Body of pancreas (tissue), 4 donors: ENCODE data around the gene HNRNPU. TPM values are rescaled to one million over a fixed set of nuclear protein-coding genes. Genes with fewer than 3 reads are reported as not detected.

Experiments
- ATAC-seq: fragments of 150-250 bp; one replicate; pipeline ENCODE4 v1.9.1; 2016
- DNase-seq, 4 donors: peaks; one replicate each; pipeline ENCODE4 v3.0.0-alpha.2; 2019
- H3K27ac ChIP-seq, 4 donors: fragments of 200-600 bp; sonication (generic); 1 replicate in 3 of 4; 2 replicates in 1 of 4; pipeline versions ENCODE4 v1.5.1 to v1.6.1; 2016 to 2019; ENCODE audit warnings: mild to moderate bottlenecking in 1 of 4, mixed read lengths in 1 of 4, moderate library complexity in 1 of 4
- H3K27me3 ChIP-seq, 2 donors: fragments of 200-600 bp; sonication (generic); one replicate each; pipeline ENCODE4 v1.6.0; 2016; ENCODE audit warnings: mild to moderate bottlenecking in 1 of 2
- H3K36me3 ChIP-seq, 2 donors: fragments of 200-600 bp; sonication (generic); replicated peaks in 1 of 2; 2 replicates each; pipeline ENCODE4 v1.5.1; 2016; ENCODE audit warnings: low read depth in 2 of 2; ENCODE audit not compliant: insufficient read depth in 1 of 2
- H3K4me1 ChIP-seq: fragments of 200-600 bp; sonication (generic); one replicate; pipeline ENCODE4 v1.6.0; 2016
- H3K4me3 ChIP-seq, 2 donors: fragments of 200-600 bp; sonication (generic); 1 replicate in 1 of 2; 2 replicates in 1 of 2; pipeline ENCODE4 v1.5.1; 2016 to 2019
- H3K9me3 ChIP-seq, 3 donors: fragments of 200-600 bp; sonication (generic); 1 replicate in 2 of 3; 2 replicates in 1 of 3; pipeline ENCODE4 v1.5.1; 2016
- CTCF ChIP-seq, 7 experiments: fragments of 450-650 bp in 4 of 7; fragments of 200-600 bp in 3 of 7; sonication (generic) in 3 of 7; IDR thresholded peaks; one replicate each; pipeline ENCODE4 v1.5.1; 2016 to 2019; ENCODE audit warnings: antibody characterized with exemption in 7 of 7
- POLR2A ChIP-seq, 3 donors: fragments of 450-650 bp; IDR thresholded peaks; one replicate each; pipeline ENCODE4 v1.6.1; 2016; ENCODE audit warnings: antibody characterized with exemption in 3 of 3, mild to moderate bottlenecking in 2 of 3
- WGBS, 2 donors: methylation state at CpG; one replicate each; pipeline ENCODE4 v1.1.5; 2017; 5-methylcytosine and 5-hydroxymethylcytosine counted together
- intact Hi-C: fragments of 100-400 bp; cut with DNase I; formaldehyde crosslinking; loops from one replicate; pipeline ENCODE4 v1.15.1; 2023
- total RNA-seq, 2 donors: library from RNA; depleted of rRNA; stranded (reverse); fragments of >200 nt; gene quantifications; one replicate each; pipeline ENCODE4 v1.1.0, GENCODE V29; 2016

The HNRNPU gene
- total RNA-seq: 100 to 1,000 TPM; 201 to 294 TPM

- Histone ChIP-seq H3K4me3 (peak within 1 kb of the TSS; percentile 98 to 99), H3K4me1 (peaks cover 37% of the 10 kb centered on the region), H3K27me3 (no peaks in the 10 kb centered on the region), H3K27ac (peak within 1 kb of the TSS; percentile 97 to 100 (median 100)), H3K36me3 (peaks cover 0 to 6% of the 10 kb centered on the region in 2 donors), H3K9me3 (no peaks in the 10 kb centered on the region)
- TF ChIP-seq POLR2A (IDR thresholded peaks at IDR 0.05) (peak; percentile 98 to 99 (median 98)), CTCF (IDR thresholded peaks at IDR 0.05) (peak in 6 of 7 experiments; percentile 18 to 58 (median 44))
- DNase-seq: peak; percentile 97 to 99 (median 98)
- intact Hi-C loops: no loop called here
- WGBS, 2 donors: 0 to 1% methylated on average over 42 to 64 of the region's 71 CpGs
- peak; percentile 85 for ATAC-seq
Measured at GRCh38 chr1:244864253-244865027, at the start of gene HNRNPU. Gene HNRNPU, minus strand, starts transcription at chr1:244864543. Its CDS starts 236 bp downstream, at chr1:244864307.

GRCh38 chr1:244913806-244914205, 49.5 kb upstream of the HNRNPU start:
- DNase-seq: no peak
- 87 to 90% methylated on average over 14 to 15 of the region's 15 CpGs for WGBS, 2 donors
- no peaks in the 10 kb centered on the region for H3K27me3 ChIP-seq
- H3K9me3 ChIP-seq: no peaks in the 10 kb centered on the region
- no peak for ATAC-seq
- TF ChIP-seq CTCF (IDR thresholded peaks at IDR 0.05): no peak
- no peak for TF ChIP-seq POLR2A (IDR thresholded peaks at IDR 0.05)
- no peaks in the 10 kb centered on the region for H3K36me3 ChIP-seq
- no peak overlapping the region for H3K4me3 ChIP-seq
- no peaks in the 10 kb centered on the region for H3K4me1 ChIP-seq
- intact Hi-C loops: no loop called here
- no peak overlapping the region for H3K27ac ChIP-seq

GRCh38 chr1:244904119-244904518, 39.8 kb upstream of the HNRNPU start:
- Histone ChIP-seq H3K36me3 (no peaks in the 10 kb centered on the region), H3K27me3 (no peaks in the 10 kb centered on the region), H3K4me1 (no peaks in the 10 kb centered on the region), H3K4me3 (no peak overlapping the region), H3K27ac (no peak overlapping the region), H3K9me3 (no peaks in the 10 kb centered on the region)
- DNase-seq: no peak
- intact Hi-C loops: no loop called here
- TF ChIP-seq CTCF (IDR thresholded peaks at IDR 0.05) (no peak), POLR2A (IDR thresholded peaks at IDR 0.05) (no peak)
- WGBS, 2 donors: 78 to 90% methylated on average over 3 of the region's 3 CpGs
- no peak for ATAC-seq

- Histone ChIP-seq H3K9me3 (no peaks in the 10 kb centered on the region), H3K4me1 (no peaks in the 10 kb centered on the region), H3K4me3 (no peak overlapping the region), H3K27ac (no peak overlapping the region), H3K27me3 (no peaks in the 10 kb centered on the region), H3K36me3 (no peaks in the 10 kb centered on the region)
- ATAC-seq: no peak
- 57 to 73% methylated on average over 6 of the region's 6 CpGs for WGBS, 2 donors
- DNase-seq: no peak
- intact Hi-C loops: no loop called here
- TF ChIP-seq CTCF (IDR thresholded peaks at IDR 0.05): no peak
- no peak for TF ChIP-seq POLR2A (IDR thresholded peaks at IDR 0.05)
Measured at GRCh38 chr1:244901400-244902015, 37.2 kb upstream of the HNRNPU start.
